B cell (primary cell): ENCODE data around the gene ZC4H2. TPM values are rescaled to one million over a fixed set of nuclear protein-coding genes. Genes with fewer than 3 reads are reported as not detected.

Experiments
- ATAC-seq: fragments of 200-7000 bp; cut with Tn5 transposase; one replicate; pipeline ENCODE4 v1.10.0; 2021; ENCODE audit warnings: low read depth, mild to moderate bottlenecking, moderate number of reproducible peaks, moderate library complexity
- CTCF ChIA-PET: fragments of 350-600 bp; sonication (Branson Sonifier 250); formaldehyde crosslinking; loops from one replicate; lab custom pipeline; 2021; ENCODE audit warnings: antibody characterized with exemption, inconsistent platforms; lab: Charles Lee
- POLR2A ChIA-PET: fragments of 350-600 bp; sonication (Branson Sonifier 250); formaldehyde crosslinking; loops from one replicate; lab custom pipeline; 2021; ENCODE audit warnings: antibody characterized with exemption; lab: Charles Lee
- DNase-seq: peaks from one replicate; pipeline ENCODE4 v3.0.0; 2013
- H2AFZ ChIP-seq: 2 replicates; pipeline ENCODE4 v1.6.1; 2012; ENCODE audit warnings: mild to moderate bottlenecking, low read depth, low read length; ENCODE audit not compliant: insufficient read depth, poor library complexity, severe bottlenecking
- H3K27ac ChIP-seq, 2 donors: 1 replicate in 1 of 2; 2 replicates in 1 of 2; pipeline ENCODE4 v1.5.1; 2012 to 2013; ENCODE audit warnings: low read length in 2 of 2, mild to moderate bottlenecking in 2 of 2, moderate library complexity in 1 of 2
- H3K27me3 ChIP-seq, 4 experiments: fragments of 200-600 bp in 1 of 4; sonication (generic) in 1 of 4; replicated peaks in 1 of 4; 1 replicate in 2 of 4; 2 replicates in 2 of 4; pipeline versions ENCODE4 v1.6.1 to v1.7.0; 2013 to 2016; ENCODE audit warnings: low read length in 3 of 4, mild to moderate bottlenecking in 2 of 4, mixed read lengths in 1 of 4, moderate library complexity in 1 of 4; ENCODE audit not compliant: insufficient read depth in 4 of 4, control insufficient read depth in 3 of 4; ENCODE audit errors: control extremely low read depth in 1 of 4
- H3K36me3 ChIP-seq, 2 experiments: replicated peaks in 1 of 2; 1 replicate in 1 of 2; 2 replicates in 1 of 2; pipeline versions ENCODE4 v1.6.1 to v1.7.1; 2013; ENCODE audit warnings: low read length in 1 of 2; ENCODE audit not compliant: insufficient read depth in 2 of 2, control insufficient read depth in 1 of 2; ENCODE audit errors: control extremely low read depth in 1 of 2, extremely low read depth in 1 of 2
- H3K4me1 ChIP-seq, 2 donors: fragments of 200-600 bp in 1 of 2; sonication (generic) in 1 of 2; 1 replicate in 1 of 2; 2 replicates in 1 of 2; pipeline versions ENCODE4 v1.5.1 to v1.6.1; 2013 to 2017; ENCODE audit warnings: low read length in 2 of 2; ENCODE audit not compliant: control insufficient read depth in 2 of 2, insufficient read depth in 2 of 2
- H3K4me2 ChIP-seq: replicated peaks from 2 replicates; pipeline ENCODE3; 2012; ENCODE audit warnings: mild to moderate bottlenecking, low read depth, low read length; ENCODE audit not compliant: poor library complexity, severe bottlenecking
- H3K4me3 ChIP-seq, 5 experiments: fragments of 200-600 bp in 1 of 5; sonication (generic) in 1 of 5; 1 replicate in 3 of 5; 2 replicates in 2 of 5; pipeline versions ENCODE4 v1.5.1 to v1.7.0; 2011 to 2016; ENCODE audit warnings: low read length in 4 of 5, mild to moderate bottlenecking in 4 of 5, low read depth in 2 of 5, control low read depth in 1 of 5, moderate library complexity in 1 of 5; ENCODE audit not compliant: insufficient read depth in 1 of 5; ENCODE audit errors: control extremely low read depth in 1 of 5, extremely low read depth in 1 of 5
- H3K79me2 ChIP-seq: fragments of 200-600 bp; sonication (generic); one replicate; pipeline ENCODE4 v1.6.0; 2016; ENCODE audit warnings: low read length; ENCODE audit not compliant: control insufficient read depth, insufficient read depth
- H3K9ac ChIP-seq: fragments of 200-600 bp; sonication (generic); 2 replicates; pipeline ENCODE4 v1.6.1; 2017; ENCODE audit warnings: mild to moderate bottlenecking, low read length, moderate library complexity
- H3K9me3 ChIP-seq, 3 donors: one replicate each; pipeline versions ENCODE4 v1.6.1 to v1.7.1; 2013; ENCODE audit warnings: low read length in 2 of 3; ENCODE audit not compliant: control insufficient read depth in 2 of 3, insufficient read depth in 1 of 3; ENCODE audit errors: control extremely low read depth in 1 of 3
- H4K20me1 ChIP-seq: 2 replicates; pipeline ENCODE4 v1.6.0; 2012; ENCODE audit warnings: mild to moderate bottlenecking, low read length; ENCODE audit not compliant: insufficient read depth, control insufficient read depth, poor library complexity, severe bottlenecking
- H3K27ac Mint-ChIP-seq: one replicate; pipeline ENCODE4 v1.8.0; 2021; ENCODE audit warnings: mixed read lengths
- H3K27me3 Mint-ChIP-seq: one replicate; pipeline ENCODE4 v1.8.0; 2021; ENCODE audit warnings: mixed read lengths
- H3K4me1 Mint-ChIP-seq: one replicate; pipeline ENCODE4 v1.8.0; 2021; ENCODE audit warnings: mixed read lengths
- H3K4me3 Mint-ChIP-seq: one replicate; pipeline ENCODE4 v1.8.0; 2021; ENCODE audit warnings: mixed read lengths
- H3K9me3 Mint-ChIP-seq: one replicate; pipeline ENCODE4 v1.8.0; 2022; ENCODE audit warnings: mixed read lengths; ENCODE audit not compliant: insufficient read depth
- EZH2 ChIP-seq: IDR thresholded peaks from 2 replicates; pipeline ENCODE4 v1.6.1; 2012; ENCODE audit warnings: borderline replicate concordance, low read depth, mild to moderate bottlenecking, moderate library complexity, low read length; ENCODE audit not compliant: insufficient read depth, poor library complexity, severe bottlenecking
- intact Hi-C: fragments of 100-400 bp; cut with micrococcal nuclease; formaldehyde crosslinking; loops from one replicate; pipeline ENCODE4 v1.10.0; 2022
- polyA plus RNA-seq: library from polyadenylated mRNA; depleted of rRNA; stranded (reverse); fragments of >200 nt; gene quantifications from 2 replicates; pipeline ENCODE4 v1.2.3, GENCODE V29; 2012
- total RNA-seq, 2 donors: library from RNA; stranded (reverse); fragments of 120-200 nt in 1 of 2; gene quantifications; 1 replicate in 1 of 2; 2 replicates in 1 of 2; pipeline versions ENCODE4 v1.2.3 to v1.2.4, GENCODE V29; 2013 to 2022
- TF ChIP-seq, protein P1 (sequence below): fragments of 200-600 bp; IDR thresholded peaks from one replicate; pipeline ENCODE4 v1.8.0; 2022; ENCODE audit warnings: antibody characterized with exemption, mild to moderate bottlenecking

The ZC4H2 gene
- total and polyA plus RNA-seq, 2 donors (not counting 1 experiment from before 2014, with no cell fraction given): 12.8 to 14.1 TPM

DNA sequence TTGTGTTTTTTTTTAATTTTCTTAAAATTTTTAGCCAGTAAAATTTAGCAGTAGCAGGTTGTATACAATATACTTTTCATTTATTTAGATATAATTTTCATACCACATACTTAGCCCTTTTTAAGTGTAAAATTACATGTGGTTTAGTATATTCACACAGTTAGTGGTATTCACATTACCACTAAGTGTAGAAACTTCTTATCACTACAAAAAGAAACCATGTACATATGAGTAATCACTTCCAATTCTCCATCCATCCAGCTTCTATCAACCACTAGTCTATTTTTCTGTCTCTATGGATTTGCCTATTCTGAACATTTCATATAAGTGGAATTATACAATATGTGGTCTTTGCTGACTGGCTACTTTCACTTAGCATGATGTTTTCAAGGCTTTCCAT, 109.0 kb downstream of the ZC4H2 start:
- no peaks in the 10 kb centered on the region for H4K20me1 ChIP-seq
- no peak overlapping the region for H2AFZ ChIP-seq
- intact Hi-C loops: no loop called here
- no peak overlapping the region for H3K4me2 ChIP-seq
- ATAC-seq: no peak
- no peak for DNase-seq
- no peaks in the 10 kb centered on the region for H3K9me3 Mint-ChIP-seq
- H3K27me3 Mint-ChIP-seq: no peaks in the 10 kb centered on the region
- H3K4me3 Mint-ChIP-seq: no peak overlapping the region
- H3K27me3 ChIP-seq: no peaks in the 10 kb centered on the region
- H3K79me2 ChIP-seq: no peaks in the 10 kb centered on the region
- no peak overlapping the region for H3K27ac ChIP-seq
- no peaks in the 10 kb centered on the region for H3K4me1 Mint-ChIP-seq
- no peaks in the 10 kb centered on the region for H3K36me3 ChIP-seq
- H3K27ac Mint-ChIP-seq: no peak overlapping the region
- TF ChIP-seq, protein P1, sequence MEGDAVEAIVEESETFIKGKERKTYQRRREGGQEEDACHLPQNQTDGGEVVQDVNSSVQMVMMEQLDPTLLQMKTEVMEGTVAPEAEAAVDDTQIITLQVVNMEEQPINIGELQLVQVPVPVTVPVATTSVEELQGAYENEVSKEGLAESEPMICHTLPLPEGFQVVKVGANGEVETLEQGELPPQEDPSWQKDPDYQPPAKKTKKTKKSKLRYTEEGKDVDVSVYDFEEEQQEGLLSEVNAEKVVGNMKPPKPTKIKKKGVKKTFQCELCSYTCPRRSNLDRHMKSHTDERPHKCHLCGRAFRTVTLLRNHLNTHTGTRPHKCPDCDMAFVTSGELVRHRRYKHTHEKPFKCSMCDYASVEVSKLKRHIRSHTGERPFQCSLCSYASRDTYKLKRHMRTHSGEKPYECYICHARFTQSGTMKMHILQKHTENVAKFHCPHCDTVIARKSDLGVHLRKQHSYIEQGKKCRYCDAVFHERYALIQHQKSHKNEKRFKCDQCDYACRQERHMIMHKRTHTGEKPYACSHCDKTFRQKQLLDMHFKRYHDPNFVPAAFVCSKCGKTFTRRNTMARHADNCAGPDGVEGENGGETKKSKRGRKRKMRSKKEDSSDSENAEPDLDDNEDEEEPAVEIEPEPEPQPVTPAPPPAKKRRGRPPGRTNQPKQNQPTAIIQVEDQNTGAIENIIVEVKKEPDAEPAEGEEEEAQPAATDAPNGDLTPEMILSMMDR: no peak
- no peak for TF ChIP-seq EZH2
- peaks cover 0 to 20% (median 4%) of the 10 kb centered on the region in 3 donors for H3K9me3 ChIP-seq
- H3K9ac ChIP-seq: no peak overlapping the region
- no peak overlapping the region for H3K4me3 ChIP-seq
- H3K4me1 ChIP-seq: no peaks in the 10 kb centered on the region
- ChIA-PET POLR2A (no interaction called here), CTCF (no interaction called here)

Other genes with a start within 250 kb of the ZC4H2 start
- gene ZC3H12B, start 58.4 kb upstream of the ZC4H2 start, total RNA-seq: 3.2 and 4.3 TPM in 2 replicates
- 0.40 and 0.85 TPM in 2 replicates for gene ZC3H12B, start 58.4 kb upstream of the ZC4H2 start, polyA plus RNA-seq